Measurements from ENCODE around the gene TMEM174.

TMEM174 gene, protein sequence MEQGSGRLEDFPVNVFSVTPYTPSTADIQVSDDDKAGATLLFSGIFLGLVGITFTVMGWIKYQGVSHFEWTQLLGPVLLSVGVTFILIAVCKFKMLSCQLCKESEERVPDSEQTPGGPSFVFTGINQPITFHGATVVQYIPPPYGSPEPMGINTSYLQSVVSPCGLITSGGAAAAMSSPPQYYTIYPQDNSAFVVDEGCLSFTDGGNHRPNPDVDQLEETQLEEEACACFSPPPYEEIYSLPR

DNA sequence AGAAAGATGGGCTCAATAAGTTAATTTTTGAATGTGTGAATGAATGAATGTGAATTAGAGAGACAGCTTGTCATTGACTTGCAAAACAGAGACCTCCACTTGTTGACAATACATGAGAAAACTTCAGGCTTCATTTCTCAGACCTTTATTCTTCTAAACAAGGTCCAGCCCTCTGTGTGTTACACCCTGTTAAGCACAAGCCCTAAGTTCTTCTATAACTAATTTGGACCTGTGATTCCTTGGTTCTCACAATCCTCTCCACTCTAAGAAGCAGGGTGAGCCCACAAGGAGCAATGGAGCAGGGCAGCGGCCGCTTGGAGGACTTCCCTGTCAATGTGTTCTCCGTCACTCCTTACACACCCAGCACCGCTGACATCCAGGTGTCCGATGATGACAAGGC, at the start of gene TMEM174:
TMEM174 (plus strand) TSS at position 243 of the 400 bp plus-strand sequence; CDS start at position 294, 51 bp downstream.
- Histone ChIP-seq H3K9me3 (ENCODE audit: control insufficient read depth in 2 of 2, low read length in 2 of 2) (no peaks in the 10 kb centered on the region), H3K4me1 (ENCODE audit: control insufficient read depth, insufficient read depth, low read length) (no peaks in the 10 kb centered on the region), H3K9ac (ENCODE audit: low read length in 2 of 2) (no peak within 1 kb of the TSS), H3K27me3 (ENCODE audit: control insufficient read depth in 1 of 2, insufficient read depth in 2 of 2, low read length in 2 of 2) (peaks cover 0 to 12% of the 10 kb centered on the region in 2 donors), H3K27ac (ENCODE audit: low read length) (no peak within 1 kb of the TSS), H3K36me3 (ENCODE audit: control insufficient read depth in 2 of 2, insufficient read depth in 2 of 2, low read length in 2 of 2) (no peaks in the 10 kb centered on the region), H3K4me3 (ENCODE audit: low read length in 2 of 2) (no peak within 1 kb of the TSS)

DNA sequence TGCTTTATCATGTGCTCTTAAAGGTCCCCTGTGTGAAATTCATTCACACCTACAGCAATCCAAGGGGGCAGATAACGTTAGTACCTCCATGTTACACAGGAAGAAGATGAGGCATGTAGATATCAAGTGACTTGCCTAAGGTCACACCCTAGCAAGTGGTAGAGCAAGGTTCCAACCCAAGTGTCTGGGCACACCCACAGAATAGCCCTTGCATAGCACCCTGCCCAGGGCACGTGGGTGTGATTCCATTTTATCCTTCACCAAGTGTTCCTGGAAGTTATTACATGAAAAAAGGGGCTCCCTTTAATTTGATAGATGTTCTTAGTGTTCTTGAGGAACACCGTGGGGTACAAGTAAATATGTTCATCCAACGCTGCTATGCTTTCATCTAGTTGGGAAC, 47.7 kb upstream of the TMEM174 start:
- no peak overlapping the region for H3K9ac ChIP-seq (ENCODE audit: low read length in 2 of 2)
- H3K4me1 ChIP-seq (ENCODE audit: control insufficient read depth, insufficient read depth, low read length): peaks cover 2% of the 10 kb centered on the region
- H3K27ac ChIP-seq (ENCODE audit: low read length): no peak overlapping the region
- H3K36me3 ChIP-seq (ENCODE audit: control insufficient read depth in 2 of 2, insufficient read depth in 2 of 2, low read length in 2 of 2): no peaks in the 10 kb centered on the region
- no peak overlapping the region for H3K4me3 ChIP-seq (ENCODE audit: low read length in 2 of 2)
- H3K9me3 ChIP-seq (ENCODE audit: control insufficient read depth in 2 of 2, low read length in 2 of 2): no peaks in the 10 kb centered on the region
- H3K27me3 ChIP-seq (ENCODE audit: control insufficient read depth in 1 of 2, insufficient read depth in 2 of 2, low read length in 2 of 2): peaks cover 6 to 15% of the 10 kb centered on the region in 2 donors

DNA sequence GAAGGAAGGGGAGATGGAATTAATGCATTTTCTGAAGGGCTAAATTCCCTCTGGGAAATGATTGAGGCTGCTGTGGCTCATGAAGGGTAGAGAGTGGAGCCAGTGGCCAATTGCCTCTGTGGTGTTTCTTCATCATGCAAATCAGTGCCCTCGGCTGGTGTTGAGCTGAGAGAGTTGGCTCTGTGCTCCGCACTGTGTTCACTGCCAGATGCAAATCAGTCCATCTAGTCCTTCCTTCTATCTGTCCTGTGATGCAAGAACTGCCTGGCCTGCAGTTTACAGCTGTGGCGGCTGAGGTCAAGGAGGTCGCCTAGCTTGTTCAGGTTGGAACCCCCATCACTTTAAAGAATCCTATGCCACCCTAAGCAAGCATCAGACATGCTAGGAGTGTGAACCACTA, 46.6 kb upstream of the TMEM174 start:
- Histone ChIP-seq H3K4me1 (ENCODE audit: control insufficient read depth, insufficient read depth, low read length) (no peaks in the 10 kb centered on the region), H3K36me3 (ENCODE audit: control insufficient read depth in 2 of 2, insufficient read depth in 2 of 2, low read length in 2 of 2) (no peaks in the 10 kb centered on the region), H3K4me3 (ENCODE audit: low read length in 2 of 2) (no peak overlapping the region), H3K9ac (ENCODE audit: low read length in 2 of 2) (no peak overlapping the region), H3K27me3 (ENCODE audit: control insufficient read depth in 1 of 2, insufficient read depth in 2 of 2, low read length in 2 of 2) (peaks cover 0 to 11% of the 10 kb centered on the region in 2 donors), H3K9me3 (ENCODE audit: control insufficient read depth in 2 of 2, low read length in 2 of 2) (no peaks in the 10 kb centered on the region), H3K27ac (ENCODE audit: low read length) (no peak overlapping the region)

DNA sequence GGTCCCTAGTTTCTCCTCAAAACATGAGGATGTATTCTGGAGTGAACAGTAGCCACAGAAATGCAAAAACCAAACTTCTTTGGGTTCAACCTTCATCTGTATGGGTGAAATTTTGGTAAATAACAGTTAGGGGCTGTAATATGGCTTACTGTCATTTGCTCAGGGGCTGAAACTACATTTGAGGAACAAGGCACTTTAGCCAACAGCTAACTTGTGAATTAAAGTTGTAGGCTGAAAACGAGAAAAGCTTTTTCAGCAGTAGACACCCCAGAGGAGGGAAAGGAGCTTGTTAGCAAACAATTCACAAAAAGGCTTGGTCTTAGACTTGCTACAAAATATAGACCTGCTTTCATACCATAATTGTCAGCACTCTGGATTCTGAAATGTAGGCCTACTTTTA, 46.0 kb upstream of the TMEM174 start:
- H3K4me1 ChIP-seq (ENCODE audit: control insufficient read depth, insufficient read depth, low read length): no peaks in the 10 kb centered on the region
- no peak overlapping the region for H3K9ac ChIP-seq (ENCODE audit: low read length in 2 of 2)
- H3K27me3 ChIP-seq (ENCODE audit: control insufficient read depth in 1 of 2, insufficient read depth in 2 of 2, low read length in 2 of 2): peaks cover 0 to 11% of the 10 kb centered on the region in 2 donors
- no peak overlapping the region for H3K27ac ChIP-seq (ENCODE audit: low read length)
- no peak overlapping the region for H3K4me3 ChIP-seq (ENCODE audit: low read length in 2 of 2)
- H3K9me3 ChIP-seq (ENCODE audit: control insufficient read depth in 2 of 2, low read length in 2 of 2): no peaks in the 10 kb centered on the region
- no peaks in the 10 kb centered on the region for H3K36me3 ChIP-seq (ENCODE audit: control insufficient read depth in 2 of 2, insufficient read depth in 2 of 2, low read length in 2 of 2)

DNA sequence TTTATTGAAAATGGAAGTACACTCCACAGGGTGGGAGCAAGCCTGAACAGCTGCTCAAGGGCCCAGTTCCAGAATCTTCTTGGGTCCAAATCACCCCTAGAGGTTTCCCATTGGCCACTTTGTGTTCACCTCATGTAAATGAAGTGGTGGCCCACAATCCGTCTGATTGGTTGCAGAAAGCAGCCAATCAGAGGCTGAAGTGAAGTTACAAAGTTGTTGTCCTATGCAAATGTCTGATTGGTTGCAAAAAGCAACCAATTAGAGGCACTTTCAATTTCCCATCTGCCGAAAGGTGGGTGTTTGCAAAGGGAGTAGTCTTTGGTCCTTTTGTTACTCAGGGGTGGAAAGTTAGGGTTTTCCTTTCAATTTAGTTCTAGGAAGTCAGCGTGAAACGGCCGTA, 43.9 kb upstream of the TMEM174 start:
- no peak overlapping the region for H3K27ac ChIP-seq (ENCODE audit: low read length)
- H3K4me1 ChIP-seq (ENCODE audit: control insufficient read depth, insufficient read depth, low read length): no peaks in the 10 kb centered on the region
- no peaks in the 10 kb centered on the region for H3K36me3 ChIP-seq (ENCODE audit: control insufficient read depth in 2 of 2, insufficient read depth in 2 of 2, low read length in 2 of 2)
- no peaks in the 10 kb centered on the region for H3K9me3 ChIP-seq (ENCODE audit: control insufficient read depth in 2 of 2, low read length in 2 of 2)
- H3K27me3 ChIP-seq (ENCODE audit: control insufficient read depth in 1 of 2, insufficient read depth in 2 of 2, low read length in 2 of 2): peaks cover 0 to 2% of the 10 kb centered on the region in 2 donors
- no peak overlapping the region for H3K9ac ChIP-seq (ENCODE audit: low read length in 2 of 2)
- no peak overlapping the region for H3K4me3 ChIP-seq (ENCODE audit: low read length in 2 of 2)

DNA sequence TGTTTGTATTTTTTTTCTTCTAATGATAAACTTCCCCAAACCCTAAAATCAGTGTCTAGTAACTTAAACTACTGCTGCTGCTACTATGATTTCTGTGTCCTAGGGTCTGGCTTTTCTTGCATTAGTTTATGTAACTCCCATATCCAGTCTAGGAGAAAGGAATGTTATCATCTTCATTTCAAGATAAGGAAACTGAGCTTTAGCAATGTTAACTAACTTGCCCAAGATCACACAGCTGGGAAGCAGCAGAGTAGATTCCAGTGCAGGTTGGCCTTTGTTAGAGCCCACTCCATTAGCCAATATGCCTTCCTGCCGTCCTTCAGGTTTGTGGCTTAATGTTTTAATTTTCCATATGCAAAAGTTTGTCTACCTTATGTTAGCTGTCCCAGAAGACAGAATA, 42.2 kb upstream of the TMEM174 start:
- no peak overlapping the region for H3K27ac ChIP-seq (ENCODE audit: low read length)
- peaks cover 0 to 3% of the 10 kb centered on the region in 2 donors for H3K27me3 ChIP-seq (ENCODE audit: control insufficient read depth in 1 of 2, insufficient read depth in 2 of 2, low read length in 2 of 2)
- H3K9me3 ChIP-seq (ENCODE audit: control insufficient read depth in 2 of 2, low read length in 2 of 2): no peaks in the 10 kb centered on the region
- H3K36me3 ChIP-seq (ENCODE audit: control insufficient read depth in 2 of 2, insufficient read depth in 2 of 2, low read length in 2 of 2): no peaks in the 10 kb centered on the region
- no peaks in the 10 kb centered on the region for H3K4me1 ChIP-seq (ENCODE audit: control insufficient read depth, insufficient read depth, low read length)
- H3K9ac ChIP-seq (ENCODE audit: low read length in 2 of 2): no peak overlapping the region
- H3K4me3 ChIP-seq (ENCODE audit: low read length in 2 of 2): no peak overlapping the region

DNA sequence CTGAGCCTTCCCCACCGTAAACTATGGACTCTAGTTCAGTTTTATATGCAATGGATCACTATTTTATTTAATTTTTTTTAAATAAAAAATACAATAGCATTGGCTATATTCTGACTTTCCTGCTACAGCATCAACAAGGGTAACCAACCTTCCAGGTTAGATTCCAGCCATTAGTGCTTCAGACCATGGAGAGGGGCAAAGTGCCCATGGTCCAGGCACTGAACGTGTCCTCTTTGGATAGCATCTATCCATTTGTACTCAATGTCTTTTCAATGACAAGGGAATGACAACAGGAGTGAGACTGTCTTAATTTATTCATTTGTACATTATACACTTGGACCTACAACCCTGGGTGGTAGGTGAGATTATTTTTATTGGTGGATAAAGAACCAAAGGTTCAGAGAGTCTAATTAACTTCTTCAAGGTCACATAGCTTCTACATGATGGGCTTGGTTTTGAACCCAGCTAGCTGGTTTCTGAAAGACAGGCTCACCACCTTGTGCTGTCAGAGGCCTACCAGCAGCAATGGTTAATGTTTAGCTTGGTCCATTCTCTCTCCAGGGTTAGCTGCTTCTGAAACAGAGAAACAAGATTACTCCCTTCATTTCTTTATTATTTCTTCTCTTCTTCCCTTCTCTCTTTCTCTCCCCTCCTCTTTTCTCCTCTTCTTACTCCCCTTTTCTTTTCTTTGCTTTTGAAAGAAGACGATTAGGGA, 41.1 kb upstream of the TMEM174 start:
- no peaks in the 10 kb centered on the region for H3K4me1 ChIP-seq (ENCODE audit: control insufficient read depth, insufficient read depth, low read length)
- H3K27me3 ChIP-seq (ENCODE audit: control insufficient read depth in 1 of 2, insufficient read depth in 2 of 2, low read length in 2 of 2): peaks cover 0 to 6% of the 10 kb centered on the region in 2 donors
- no peak overlapping the region for H3K27ac ChIP-seq (ENCODE audit: low read length)
- no peaks in the 10 kb centered on the region for H3K9me3 ChIP-seq (ENCODE audit: control insufficient read depth in 2 of 2, low read length in 2 of 2)
- H3K9ac ChIP-seq (ENCODE audit: low read length in 2 of 2): no peak overlapping the region
- H3K36me3 ChIP-seq (ENCODE audit: control insufficient read depth in 2 of 2, insufficient read depth in 2 of 2, low read length in 2 of 2): no peaks in the 10 kb centered on the region
- H3K4me3 ChIP-seq (ENCODE audit: low read length in 2 of 2): no peak overlapping the region

DNA sequence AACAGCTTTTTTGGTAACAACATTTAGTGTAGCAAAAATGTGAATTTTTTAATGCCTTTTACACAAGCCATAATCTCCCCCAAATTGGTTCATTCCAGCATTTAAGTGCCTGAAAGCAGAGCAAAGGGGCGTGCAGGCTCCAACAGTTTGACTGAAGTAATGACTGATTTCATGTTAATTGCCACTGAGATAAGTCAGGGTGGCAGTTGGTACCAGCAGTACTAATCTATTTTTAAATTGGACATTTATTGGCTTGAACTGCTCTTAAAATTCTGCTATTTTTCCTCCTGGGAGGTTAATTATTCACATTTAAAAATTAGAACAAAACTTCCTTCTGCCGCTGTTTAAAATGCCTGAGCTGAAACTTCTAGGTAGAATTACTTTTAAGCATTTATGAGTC, 40.2 kb upstream of the TMEM174 start:
- Histone ChIP-seq H3K27me3 (ENCODE audit: control insufficient read depth in 1 of 2, insufficient read depth in 2 of 2, low read length in 2 of 2) (peaks cover 0 to 10% of the 10 kb centered on the region in 2 donors), H3K27ac (ENCODE audit: low read length) (no peak overlapping the region), H3K9ac (ENCODE audit: low read length in 2 of 2) (no peak overlapping the region), H3K4me1 (ENCODE audit: control insufficient read depth, insufficient read depth, low read length) (no peaks in the 10 kb centered on the region), H3K9me3 (ENCODE audit: control insufficient read depth in 2 of 2, low read length in 2 of 2) (no peaks in the 10 kb centered on the region), H3K4me3 (ENCODE audit: low read length in 2 of 2) (no peak overlapping the region), H3K36me3 (ENCODE audit: control insufficient read depth in 2 of 2, insufficient read depth in 2 of 2, low read length in 2 of 2) (no peaks in the 10 kb centered on the region)

DNA sequence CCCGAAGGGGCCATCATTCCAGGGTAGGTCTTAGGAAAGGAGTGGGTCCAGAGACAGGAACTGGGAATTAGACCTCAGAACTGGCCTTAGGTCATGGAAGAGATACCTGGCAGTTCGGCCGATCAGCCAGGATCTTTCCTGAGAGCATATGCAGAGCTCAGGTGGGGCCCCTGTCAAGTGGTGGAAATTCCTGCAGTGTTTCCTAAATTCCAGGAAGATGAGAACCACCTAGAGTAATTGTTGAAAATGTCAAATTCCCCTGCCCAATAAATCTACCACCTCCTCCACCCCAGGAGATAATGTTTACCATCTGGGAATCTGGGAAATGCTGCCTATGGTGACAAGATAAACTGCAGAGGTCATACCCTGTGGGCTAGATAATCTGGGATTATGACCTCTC, 38.0 kb upstream of the TMEM174 start:
- Histone ChIP-seq H3K4me1 (ENCODE audit: control insufficient read depth, insufficient read depth, low read length) (no peaks in the 10 kb centered on the region), H3K36me3 (ENCODE audit: control insufficient read depth in 2 of 2, insufficient read depth in 2 of 2, low read length in 2 of 2) (no peaks in the 10 kb centered on the region), H3K27me3 (ENCODE audit: control insufficient read depth in 1 of 2, insufficient read depth in 2 of 2, low read length in 2 of 2) (peaks cover 0 to 13% of the 10 kb centered on the region in 2 donors), H3K9ac (ENCODE audit: low read length in 2 of 2) (no peak overlapping the region), H3K4me3 (ENCODE audit: low read length in 2 of 2) (no peak overlapping the region), H3K9me3 (ENCODE audit: control insufficient read depth in 2 of 2, low read length in 2 of 2) (no peaks in the 10 kb centered on the region), H3K27ac (ENCODE audit: low read length) (no peak overlapping the region)

DNA sequence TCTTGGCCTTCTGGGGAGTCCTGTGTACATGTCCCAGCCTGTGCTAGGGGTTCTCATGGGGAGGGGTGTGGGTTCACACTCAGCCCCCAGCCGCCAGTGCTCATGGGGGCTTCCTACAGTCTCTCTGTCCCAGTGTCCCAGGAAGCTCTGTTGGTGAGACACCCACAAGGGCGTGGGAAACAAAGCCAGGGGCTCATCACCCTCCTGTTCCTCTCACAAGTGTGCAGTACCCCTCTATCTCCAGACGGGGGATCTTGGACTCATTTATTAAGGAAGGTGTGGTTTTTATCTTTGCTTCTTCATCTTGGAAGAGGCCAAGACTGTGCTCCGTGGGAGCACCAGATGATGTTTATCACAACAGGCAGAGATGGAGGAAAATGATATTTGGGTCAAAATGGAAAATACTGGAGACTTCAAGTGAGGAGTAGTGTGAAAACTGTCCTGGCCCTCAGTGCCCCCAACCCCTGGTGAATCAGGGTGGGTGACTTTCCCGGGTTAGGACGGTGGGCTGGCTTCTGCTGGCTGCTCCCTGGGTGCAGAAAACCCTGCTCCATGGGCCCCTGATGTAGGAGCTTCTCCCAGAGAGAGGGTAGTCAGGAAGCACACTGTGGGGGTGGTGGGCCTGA, 37.5 kb upstream of the TMEM174 start:
- Histone ChIP-seq H3K27me3 (ENCODE audit: control insufficient read depth in 1 of 2, insufficient read depth in 2 of 2, low read length in 2 of 2) (peaks cover 0 to 13% of the 10 kb centered on the region in 2 donors), H3K4me1 (ENCODE audit: control insufficient read depth, insufficient read depth, low read length) (no peaks in the 10 kb centered on the region), H3K9ac (ENCODE audit: low read length in 2 of 2) (no peak overlapping the region), H3K36me3 (ENCODE audit: control insufficient read depth in 2 of 2, insufficient read depth in 2 of 2, low read length in 2 of 2) (no peaks in the 10 kb centered on the region), H3K4me3 (ENCODE audit: low read length in 2 of 2) (no peak overlapping the region), H3K9me3 (ENCODE audit: control insufficient read depth in 2 of 2, low read length in 2 of 2) (no peaks in the 10 kb centered on the region), H3K27ac (ENCODE audit: low read length) (no peak overlapping the region)

All from stomach smooth muscle (tissue), 2 donors.